HFF-Myc (cell line): ENCODE data around the gene SHOX.

Experiments used
- DNase-seq: peaks from one replicate; pipeline ENCODE4 v3.0.0-alpha.2; 2011; ENCODE audit warnings: low read depth; ENCODE audit errors: extremely low read depth
- H3K4me3 ChIP-seq: replicated peaks from 2 replicates; pipeline ENCODE4 v1.5.1; 2011; ENCODE audit warnings: low read depth, mild to moderate bottlenecking, control low read depth, low read length
- TF ChIP-seq, protein P1 (sequence below): IDR thresholded peaks from 2 replicates; pipeline ENCODE4 v1.5.1; 2012; ENCODE audit warnings: mild to moderate bottlenecking, low read depth, low read length, control low read depth; ENCODE audit errors: missing control alignments

The SHOX gene

DNA sequence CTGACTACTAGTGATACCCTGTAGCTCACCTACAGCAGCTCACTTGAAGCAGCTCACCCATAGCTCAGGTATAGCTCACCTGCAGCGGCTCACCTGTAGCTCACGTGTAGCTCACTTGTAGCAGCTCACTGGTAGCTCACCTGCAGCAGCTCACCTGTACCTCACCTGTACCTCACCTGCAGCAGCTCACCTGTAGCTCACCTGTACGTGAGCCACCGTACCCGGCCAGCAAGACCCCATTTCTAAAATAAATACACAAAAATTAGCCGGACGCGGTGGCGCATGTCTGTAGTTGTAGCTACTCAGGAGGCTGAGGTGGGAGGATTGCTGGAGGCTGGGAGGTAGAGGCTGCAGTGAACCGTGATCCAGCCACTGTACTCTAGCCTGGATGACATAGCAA, 30.6 kb downstream of the SHOX start:
- TF ChIP-seq, protein P1, sequence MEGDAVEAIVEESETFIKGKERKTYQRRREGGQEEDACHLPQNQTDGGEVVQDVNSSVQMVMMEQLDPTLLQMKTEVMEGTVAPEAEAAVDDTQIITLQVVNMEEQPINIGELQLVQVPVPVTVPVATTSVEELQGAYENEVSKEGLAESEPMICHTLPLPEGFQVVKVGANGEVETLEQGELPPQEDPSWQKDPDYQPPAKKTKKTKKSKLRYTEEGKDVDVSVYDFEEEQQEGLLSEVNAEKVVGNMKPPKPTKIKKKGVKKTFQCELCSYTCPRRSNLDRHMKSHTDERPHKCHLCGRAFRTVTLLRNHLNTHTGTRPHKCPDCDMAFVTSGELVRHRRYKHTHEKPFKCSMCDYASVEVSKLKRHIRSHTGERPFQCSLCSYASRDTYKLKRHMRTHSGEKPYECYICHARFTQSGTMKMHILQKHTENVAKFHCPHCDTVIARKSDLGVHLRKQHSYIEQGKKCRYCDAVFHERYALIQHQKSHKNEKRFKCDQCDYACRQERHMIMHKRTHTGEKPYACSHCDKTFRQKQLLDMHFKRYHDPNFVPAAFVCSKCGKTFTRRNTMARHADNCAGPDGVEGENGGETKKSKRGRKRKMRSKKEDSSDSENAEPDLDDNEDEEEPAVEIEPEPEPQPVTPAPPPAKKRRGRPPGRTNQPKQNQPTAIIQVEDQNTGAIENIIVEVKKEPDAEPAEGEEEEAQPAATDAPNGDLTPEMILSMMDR = no peak
- no peak overlapping the region for H3K4me3 ChIP-seq
- DNase-seq = no peak

DNA sequence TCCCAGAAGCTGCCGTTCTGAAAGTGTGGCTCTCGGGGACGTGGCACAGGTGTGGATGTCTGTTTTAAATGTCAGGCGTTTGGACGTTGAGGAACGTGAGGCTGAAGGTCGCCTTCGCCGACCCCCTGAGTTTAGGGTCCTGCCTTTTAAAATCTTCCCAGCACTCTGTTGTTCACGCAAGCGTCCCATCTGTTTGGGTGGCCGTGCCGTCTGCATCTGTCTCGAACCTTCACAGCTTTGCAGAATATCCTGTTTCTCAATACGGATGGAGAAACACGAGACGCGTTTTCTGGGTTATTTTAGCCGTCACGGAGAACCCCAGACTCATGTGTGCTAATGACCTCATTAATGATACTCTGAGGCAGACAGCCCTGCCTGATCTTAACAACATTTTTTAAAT, 31.5 kb downstream of the SHOX start:
- TF ChIP-seq, protein P1 = no peak
- DNase-seq = no peak
- H3K4me3 ChIP-seq = no peak overlapping the region

DNA sequence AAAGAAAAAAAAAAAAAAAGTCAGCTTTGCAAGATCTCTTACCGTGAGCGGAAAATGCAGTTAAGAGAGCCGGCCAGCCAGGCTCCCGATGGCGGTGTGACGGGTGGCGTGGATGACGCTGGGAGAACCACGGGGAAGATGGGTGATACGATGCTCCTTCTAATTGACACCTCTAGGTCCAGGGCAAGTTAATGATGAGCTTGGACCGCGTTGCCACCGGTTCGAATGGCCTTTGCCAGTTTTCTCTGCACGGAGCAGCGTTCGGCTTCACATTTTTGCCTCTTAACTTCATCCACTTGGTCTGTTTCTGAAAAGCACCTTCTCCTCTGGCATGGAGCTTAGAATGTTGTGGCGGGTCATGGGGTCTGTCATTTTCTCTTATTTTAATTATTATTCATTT, 33.2 kb downstream of the SHOX start:
- DNase-seq = no peak
- TF ChIP-seq, protein P1 = no peak
- no peak overlapping the region for H3K4me3 ChIP-seq

DNA sequence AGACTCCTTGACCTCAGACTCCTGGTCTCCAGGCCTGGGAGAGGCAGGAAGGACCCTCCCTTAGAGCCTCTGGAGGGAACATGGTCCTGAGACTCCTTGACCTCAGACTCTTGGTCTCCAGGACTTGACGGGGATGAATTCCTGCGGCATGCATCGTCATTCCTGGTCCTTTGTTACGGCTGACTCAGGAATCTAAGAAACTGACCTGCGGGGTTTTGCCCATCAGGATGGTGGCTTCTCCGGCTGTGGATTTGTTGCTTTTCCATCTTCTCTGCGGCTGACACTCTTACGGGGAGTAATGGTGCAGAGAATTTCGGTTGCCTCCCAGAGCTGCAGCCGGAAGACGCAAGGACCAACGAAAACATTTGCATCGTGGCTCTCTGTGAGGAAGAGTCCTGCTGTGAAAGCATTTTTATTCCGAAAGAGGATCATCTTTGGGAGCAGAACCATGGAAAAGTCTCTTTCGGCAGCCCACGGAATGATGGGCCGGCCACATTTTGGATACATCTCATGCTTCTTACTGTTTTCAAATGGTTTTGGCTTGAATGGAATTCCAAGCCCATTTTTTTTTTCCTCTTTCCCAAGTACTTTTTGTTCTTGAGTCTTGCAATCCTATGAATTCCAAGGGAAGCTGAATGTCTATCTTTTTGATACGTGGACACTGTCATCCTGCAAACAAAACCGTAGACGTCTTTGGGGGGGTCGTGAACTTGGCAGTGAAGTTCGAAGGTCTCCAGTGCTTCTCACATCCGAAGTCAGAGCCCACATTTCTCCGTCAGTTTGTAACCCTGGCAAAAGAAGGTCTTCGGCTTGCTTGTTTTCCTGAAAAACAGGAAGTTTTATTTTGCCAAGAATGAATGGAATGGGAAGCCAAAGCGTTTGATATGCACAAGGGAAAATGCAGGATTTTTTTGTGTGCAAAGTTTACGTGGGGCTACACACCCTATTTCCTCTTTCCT, 36.5 kb downstream of the SHOX start:
- DNase-seq = no peak
- TF ChIP-seq, protein P1 = no peak
- H3K4me3 ChIP-seq = no peak overlapping the region

DNA sequence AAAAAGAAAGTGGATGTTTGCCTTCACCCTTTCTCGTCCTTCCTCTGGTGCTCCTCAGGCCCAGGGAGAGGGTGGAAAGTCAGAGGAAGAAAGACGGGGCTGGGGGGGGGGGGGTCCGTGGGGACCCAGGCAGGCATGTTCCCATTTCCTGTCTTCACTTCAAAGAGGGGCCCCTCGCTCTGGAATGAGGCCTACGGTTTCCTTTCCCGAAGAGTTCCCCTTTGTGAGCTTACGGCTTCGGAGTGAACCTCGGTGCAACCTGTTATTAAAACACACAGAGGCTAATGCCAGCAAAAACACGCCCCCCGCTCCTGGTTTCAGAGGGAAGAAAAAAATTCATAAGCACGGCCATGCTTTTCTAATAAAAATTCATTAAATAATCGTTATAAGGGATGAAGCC, 40.1 kb downstream of the SHOX start:
- TF ChIP-seq, protein P1 = no peak
- no peak overlapping the region for H3K4me3 ChIP-seq
- DNase-seq = no peak

DNA sequence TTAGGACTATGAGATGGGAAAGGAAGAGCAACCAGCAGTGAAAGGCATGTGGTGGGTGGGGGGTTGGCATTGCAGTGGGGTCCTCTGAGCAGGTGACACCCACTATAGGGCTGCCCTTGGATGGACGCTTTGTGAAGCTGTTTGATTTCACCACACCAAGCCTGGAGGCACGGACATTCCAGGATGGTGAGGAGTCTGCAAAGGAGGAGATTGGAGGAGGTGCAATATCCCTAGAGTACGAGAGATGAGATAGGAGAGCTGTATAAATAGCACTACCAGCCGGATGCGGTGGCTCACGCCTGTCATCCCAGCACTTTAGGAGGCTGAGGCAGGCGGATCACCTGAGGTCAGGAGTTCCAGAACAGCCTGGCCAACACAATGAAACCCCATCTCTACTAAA, 42.3 kb downstream of the SHOX start:
- TF ChIP-seq, protein P1 = no peak
- no peak overlapping the region for H3K4me3 ChIP-seq
- DNase-seq = no peak
